Fibroblast of the aortic adventitia (primary cell): ENCODE results near the gene SMOC2. TPM values are rescaled to one million over a fixed set of nuclear protein-coding genes. Genes with fewer than 3 reads are reported as not detected.

Source experiments
- DNase-seq: peaks from one replicate; pipeline ENCODE4 v3.0.0-alpha.2; 2010; ENCODE audit warnings: low read depth
- H3K4me3 ChIP-seq: 2 replicates; pipeline ENCODE4 v1.5.1; 2011; ENCODE audit warnings: low read depth, mild to moderate bottlenecking, control low read depth, low read length, moderate library complexity
- CTCF ChIP-seq: IDR thresholded peaks from 2 replicates; pipeline ENCODE4 v1.5.1; 2011; ENCODE audit warnings: mild to moderate bottlenecking, low read length, control low read depth, inconsistent platforms; ENCODE audit not compliant: insufficient read depth
- total RNA-seq: library from RNA; depleted of rRNA; stranded (reverse); fragments of >200 nt; gene quantifications from 2 replicates; pipeline ENCODE4 v1.2.3, GENCODE V29; 2012; ENCODE audit warnings: low replicate concordance

The SMOC2 gene
- total RNA-seq, 1 donor, result 0.09 TPM

- no peak for TF ChIP-seq CTCF
Measured at GRCh38 chr6:168599118-168599494, 158.1 kb downstream of the SMOC2 start.

GRCh38 chr6:168599769-168600330 is 158.9 kb downstream of the SMOC2 start:
- no peak for TF ChIP-seq CTCF
- no peak for DNase-seq

More at GRCh38 chr6:168599118-168599494, 158.1 kb downstream of the SMOC2 start:
- no peak for DNase-seq
- H3K4me3 ChIP-seq, result no peak overlapping the region

GRCh38 chr6:168600381-168600780 is 159.4 kb downstream of the SMOC2 start:
- no peak for TF ChIP-seq CTCF
- no peak overlapping the region for H3K4me3 ChIP-seq
- DNase-seq, result no peak

More at GRCh38 chr6:168599769-168600330, 158.9 kb downstream of the SMOC2 start:
- H3K4me3 ChIP-seq, result no peak overlapping the region

- H3K4me3 ChIP-seq, result no peak overlapping the region
Measured at GRCh38 chr6:168601111-168601510, 160.1 kb downstream of the SMOC2 start.

GRCh38 chr6:168601546-168601945 is 160.6 kb downstream of the SMOC2 start:
- H3K4me3 ChIP-seq, result no peak overlapping the region
- TF ChIP-seq CTCF, result no peak
- no peak for DNase-seq

More at GRCh38 chr6:168601111-168601510, 160.1 kb downstream of the SMOC2 start:
- no peak for DNase-seq
- TF ChIP-seq CTCF, result no peak

GRCh38 chr6:168602576-168602975 is 161.6 kb downstream of the SMOC2 start:
- DNase-seq, result no peak
- H3K4me3 ChIP-seq, result no peak overlapping the region
- TF ChIP-seq CTCF, result no peak

- TF ChIP-seq CTCF, result no peak
- no peak overlapping the region for H3K4me3 ChIP-seq
- DNase-seq, result no peak
Measured at GRCh38 chr6:168603234-168603633, 162.2 kb downstream of the SMOC2 start.
